GM19438 (cell line): Measurements from ENCODE around the gene RIN1.

ENCODE experiments used
- ATAC-seq: cut with Tn5 transposase; IDR thresholded peaks from one replicate; pipeline ENCODE4 v1.9.1; 2021; ENCODE audit warnings: low read depth; ENCODE audit not compliant: unreplicated experiment

RIN1 gene

GRCh38 chr11:66337103-66337899 is 1.1 kb upstream of the RIN1 start:
- ATAC-seq: no peak

GRCh38 chr11:66335531-66336233 is 552 bp downstream of the RIN1 start:
- ATAC-seq: no peak

- no peak for ATAC-seq
These were observed 1.4 kb downstream of the RIN1 start for GRCh38 chr11:66334605-66335442.

- ATAC-seq: no peak
These were observed 2.2 kb downstream of the RIN1 start for GRCh38 chr11:66333896-66334604.

- no peak for ATAC-seq
These were observed 2.9 kb downstream of the RIN1 start for GRCh38 chr11:66333220-66333877.

- ATAC-seq: no peak
These were observed 3.6 kb downstream of the RIN1 start for GRCh38 chr11:66332371-66333219.

- ATAC-seq: no peak
These were observed 4.5 kb downstream of the RIN1 start for GRCh38 chr11:66331542-66332370.

GRCh38 chr11:66330931-66331330 is 5.3 kb downstream of the RIN1 start:
- no peak for ATAC-seq

GRCh38 chr11:66329165-66329673 is 7.0 kb downstream of the RIN1 start:
- no peak for ATAC-seq

GRCh38 chr11:66328302-66329144 is 7.7 kb downstream of the RIN1 start:
- no peak for ATAC-seq

- no peak for ATAC-seq
These were observed 8.3 kb downstream of the RIN1 start for GRCh38 chr11:66328031-66328301.

- no peak for ATAC-seq
These were observed 8.8 kb downstream of the RIN1 start for GRCh38 chr11:66327171-66328030.

GRCh38 chr11:66326261-66327111 is 9.7 kb downstream of the RIN1 start:
- no peak for ATAC-seq

GRCh38 chr11:66325263-66325671 is 11.0 kb downstream of the RIN1 start:
- ATAC-seq: no peak

GRCh38 chr11:66324664-66325063 is 11.6 kb downstream of the RIN1 start:
- no peak for ATAC-seq

GRCh38 chr11:66323684-66324083 is 12.6 kb downstream of the RIN1 start:
- no peak for ATAC-seq
